HepG2 (cell line): ENCODE data around the gene ERMARD. TPM values are rescaled to one million over a fixed set of nuclear protein-coding genes. Genes with fewer than 3 reads are reported as not detected.

Source experiments
- AGO1 ChIP-seq: fragments of 200-400 bp; formaldehyde crosslinking; IDR thresholded peaks from 2 replicates; pipeline ENCODE4 v1.6.1; 2017; ENCODE audit warnings: mild to moderate bottlenecking, low read depth, low read length, moderate library complexity; ENCODE audit not compliant: poor library complexity, severe bottlenecking
- ARNT ChIP-seq: fragments of 450-650 bp; IDR thresholded peaks from 2 replicates; pipeline ENCODE4 v1.6.1; 2017
- ATRX ChIP-seq: sonication (generic); formaldehyde crosslinking; IDR thresholded peaks from 2 replicates; pipeline ENCODE4 v1.4.0; 2020; ENCODE audit warnings: missing genetic modification reagents, borderline replicate concordance
- CBX2 ChIP-seq, 2 experiments: fragments of 200-600 bp in 1 of 2; sonication (generic); formaldehyde crosslinking in 1 of 2; IDR thresholded peaks; 2 replicates each; pipeline versions ENCODE4 v1.7.0 to v1.8.1; 2018 to 2022; ENCODE audit warnings: low read depth in 2 of 2, low read length in 1 of 2, mild to moderate bottlenecking in 1 of 2, missing genetic modification reagents in 1 of 2
- CHCHD3 ChIP-seq: sonication (generic); formaldehyde crosslinking; IDR thresholded peaks from 2 replicates; pipeline ENCODE4 v1.8.0; 2022; ENCODE audit warnings: mild to moderate bottlenecking, missing genetic modification reagents, moderate library complexity
- KLF11 ChIP-seq: IDR thresholded peaks from 2 replicates; pipeline ENCODE4 v1.6.1; 2016; ENCODE audit warnings: missing compliant biosample characterization
- KLF9 ChIP-seq: IDR thresholded peaks from 2 replicates; pipeline ENCODE4 v1.6.1; 2016; ENCODE audit warnings: low read depth
- NFRKB ChIP-seq: fragments of 450-650 bp; IDR thresholded peaks from 2 replicates; pipeline ENCODE4 v1.6.1; 2017
- ONECUT2 ChIP-seq: sonication (generic); formaldehyde crosslinking; IDR thresholded peaks from 2 replicates; pipeline ENCODE4 v1.4.0; 2020; ENCODE audit warnings: missing genetic modification reagents
- POLR2G ChIP-seq: fragments of 200-400 bp; formaldehyde crosslinking; IDR thresholded peaks from 2 replicates; pipeline ENCODE4 v1.6.1; 2018; ENCODE audit warnings: mild to moderate bottlenecking, low read depth, low read length, moderate library complexity
- PPARG ChIP-seq: conservative IDR thresholded peaks from 2 replicates; pipeline ENCODE4 v1.6.1; 2016; ENCODE audit warnings: missing biosample characterization, missing genetic modification reagents
- RFX3 ChIP-seq: IDR thresholded peaks from 2 replicates; pipeline ENCODE4 v1.6.1; 2016; ENCODE audit warnings: missing biosample characterization, missing genetic modification reagents
- SIX4 ChIP-seq: sonication (generic); formaldehyde crosslinking; IDR thresholded peaks from 2 replicates; pipeline ENCODE4 v1.4.0; 2020; ENCODE audit warnings: missing genetic modification reagents
- SMAD3 ChIP-seq: sonication (generic); formaldehyde crosslinking; IDR thresholded peaks from 2 replicates; pipeline ENCODE4 v1.4.0; 2020; ENCODE audit warnings: missing genetic modification reagents
- STAG1 ChIP-seq: sonication (generic); formaldehyde crosslinking; IDR thresholded peaks from 2 replicates; pipeline ENCODE4 v1.4.0; 2020; ENCODE audit warnings: missing genetic modification reagents
- ZNF121 ChIP-seq: sonication (generic); formaldehyde crosslinking; IDR thresholded peaks from 2 replicates; pipeline ENCODE4 v1.5.0; 2020; ENCODE audit warnings: mild to moderate bottlenecking, missing genetic modification reagents
- ZNF207 ChIP-seq: fragments of 450-650 bp; IDR thresholded peaks from 2 replicates; pipeline ENCODE4 v1.6.1; 2016; ENCODE audit warnings: antibody characterized with exemption, borderline replicate concordance
- ZNF333 ChIP-seq: sonication (generic); formaldehyde crosslinking; IDR thresholded peaks from 2 replicates; pipeline ENCODE4 v1.4.0; 2020; ENCODE audit warnings: mild to moderate bottlenecking, missing genetic modification reagents, borderline replicate concordance
- ZNF572 ChIP-seq: sonication (generic); formaldehyde crosslinking; IDR thresholded peaks from 2 replicates; pipeline ENCODE4 v1.5.1; 2020; ENCODE audit warnings: mild to moderate bottlenecking, missing genetic modification reagents
- ZNF816 ChIP-seq: sonication (generic); formaldehyde crosslinking; IDR thresholded peaks from 2 replicates; pipeline ENCODE4 v1.8.0; 2022; ENCODE audit warnings: missing genetic modification reagents, mild to moderate bottlenecking, borderline replicate concordance
- polyA plus RNA-seq, 8 experiments: library from polyadenylated mRNA; depleted of rRNA in 3 of 8; stranded (reverse) in 7 of 8; unstranded in 1 of 8; fragments of >200 nt; fragmentation: Illumina TruSeq in 4 of 8; extraction: Trizol in 4 of 8; gene quantifications; 2 replicates each; pipeline versions ENCODE4 v1.2.1 to v1.2.3, GENCODE V29; 2011 to 2016; ENCODE audit warnings: low read depth in 4 of 8, missing spikeins in 1 of 8, mixed read lengths in 1 of 8; ENCODE audit not compliant: insufficient read depth in 1 of 8
- total RNA-seq, 5 experiments: library from RNA; depleted of rRNA; stranded (reverse); fragments of >200 nt; fragmentation: Illumina TruSeq; extraction: Trizol; gene quantifications; 2 replicates each; pipeline ENCODE4 v1.2.3, GENCODE V29; 2016; ENCODE audit warnings: low read depth in 1 of 5
- TF ChIP-seq, protein P1 (sequence below): sonication (generic); formaldehyde crosslinking; IDR thresholded peaks from 2 replicates; pipeline ENCODE4 v1.4.0; 2020; ENCODE audit warnings: low read depth, mild to moderate bottlenecking, missing genetic modification reagents
- TF ChIP-seq, protein P2 (sequence below): sonication (generic); formaldehyde crosslinking; IDR thresholded peaks from 2 replicates; pipeline ENCODE4 v1.8.1; 2022; ENCODE audit warnings: low read depth, mild to moderate bottlenecking, missing genetic modification reagents
- TF ChIP-seq, protein P3 (sequence below): sonication (generic); formaldehyde crosslinking; IDR thresholded peaks from 2 replicates; pipeline ENCODE4 v1.4.0; 2020; ENCODE audit warnings: missing genetic modification reagents
- TF ChIP-seq, protein P4 (sequence below): sonication (generic); formaldehyde crosslinking; IDR thresholded peaks from 2 replicates; pipeline ENCODE4 v1.4.0; 2020; ENCODE audit warnings: missing genetic modification reagents

ERMARD gene
- total and polyA plus RNA-seq, 2 of the 13 experiments (the other 11 are each of a cell fraction or from before 2014, with no cell fraction given): 8.8 to 10.7 TPM

DNA sequence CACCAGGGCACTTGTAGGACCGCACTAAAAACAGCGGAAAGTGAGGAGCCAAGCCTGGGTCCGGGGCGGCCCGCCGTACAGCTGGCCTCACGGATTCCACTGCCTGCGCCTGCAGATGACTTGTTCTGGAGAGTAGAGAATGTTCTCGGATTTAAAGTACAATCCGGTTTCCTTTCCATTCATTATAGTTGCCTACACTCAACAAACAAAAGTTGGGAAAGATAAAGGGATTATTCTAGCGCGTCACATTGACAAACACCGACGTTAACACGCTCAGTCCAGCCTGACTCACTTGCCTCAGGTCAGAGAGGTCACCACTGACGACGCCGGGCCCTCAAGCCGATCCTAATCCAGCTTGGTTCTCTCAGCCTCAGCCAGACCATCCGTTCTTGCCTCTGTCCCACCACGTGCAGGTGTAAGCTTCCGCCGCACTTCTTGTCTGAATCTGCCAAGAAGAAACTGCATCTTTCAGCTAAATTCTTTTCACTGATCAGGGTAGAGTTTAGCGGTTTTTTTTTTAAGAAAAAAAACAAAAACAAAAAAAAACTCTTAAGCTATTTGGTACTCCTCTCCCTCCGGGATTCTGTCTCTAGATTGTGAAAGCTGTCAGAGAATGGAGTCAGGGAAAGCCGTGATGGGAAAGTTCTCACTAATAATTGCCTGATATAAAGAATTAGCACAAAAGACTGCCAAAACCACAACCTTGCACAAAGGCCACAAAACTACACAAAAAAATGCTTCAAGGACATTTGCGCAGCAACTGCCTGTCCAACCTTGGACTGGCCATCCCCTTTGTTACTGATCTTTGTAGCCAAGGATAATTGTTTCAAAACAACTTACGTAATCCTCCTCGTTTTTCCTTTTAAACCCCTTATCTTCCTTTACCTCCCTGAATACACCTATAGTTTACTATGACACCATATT lies 26.0 kb upstream of the ERMARD start (continued):
- TF ChIP-seq CBX2 (IDR thresholded peaks at IDR 0.05; ENCODE audit: low read depth, low read length) (no peak), CBX2 (CRISPR knock-in tag; IDR thresholded peaks at IDR 0.05; ENCODE audit: low read depth) (0 out of 2 replicates have a peak, but pooled peaks have one; percentile 75), SIX4 (CRISPR knock-in tag) (peak; percentile 71), STAG1 (no peak), SMAD3 (CRISPR knock-in tag) (peak; percentile 75; the same call in 1 of the 2 replicates), RFX3 (CRISPR knock-in tag) (0 out of 2 replicates have a peak, but pooled peaks have one; percentile 6), ZNF121 (no peak), ARNT (no peak), KLF9 (CRISPR knock-in tag) (no peak; the same call in 1 of the 2 replicates), ATRX (no peak), ZNF333 (peak; percentile 11), ZNF572 (CRISPR knock-in tag) (no peak), AGO1 (peak; percentile 8), ZNF816 (0 out of 2 replicates have a peak, but pooled peaks have one; percentile 50), POLR2G (peak; percentile 91), ZNF207 (no peak), CHCHD3 (no peak), KLF11 (no peak), ONECUT2 (CRISPR knock-in tag) (0 out of 2 replicates have a peak, but pooled peaks have one; percentile 22), NFRKB (no peak), PPARG (CRISPR knock-in tag) (peak; percentile 79; the same call in 1 of the 2 replicates)
- TF ChIP-seq, protein P1, sequence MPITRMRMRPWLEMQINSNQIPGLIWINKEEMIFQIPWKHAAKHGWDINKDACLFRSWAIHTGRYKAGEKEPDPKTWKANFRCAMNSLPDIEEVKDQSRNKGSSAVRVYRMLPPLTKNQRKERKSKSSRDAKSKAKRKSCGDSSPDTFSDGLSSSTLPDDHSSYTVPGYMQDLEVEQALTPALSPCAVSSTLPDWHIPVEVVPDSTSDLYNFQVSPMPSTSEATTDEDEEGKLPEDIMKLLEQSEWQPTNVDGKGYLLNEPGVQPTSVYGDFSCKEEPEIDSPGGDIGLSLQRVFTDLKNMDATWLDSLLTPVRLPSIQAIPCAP: no peak
- TF ChIP-seq, protein P2, sequence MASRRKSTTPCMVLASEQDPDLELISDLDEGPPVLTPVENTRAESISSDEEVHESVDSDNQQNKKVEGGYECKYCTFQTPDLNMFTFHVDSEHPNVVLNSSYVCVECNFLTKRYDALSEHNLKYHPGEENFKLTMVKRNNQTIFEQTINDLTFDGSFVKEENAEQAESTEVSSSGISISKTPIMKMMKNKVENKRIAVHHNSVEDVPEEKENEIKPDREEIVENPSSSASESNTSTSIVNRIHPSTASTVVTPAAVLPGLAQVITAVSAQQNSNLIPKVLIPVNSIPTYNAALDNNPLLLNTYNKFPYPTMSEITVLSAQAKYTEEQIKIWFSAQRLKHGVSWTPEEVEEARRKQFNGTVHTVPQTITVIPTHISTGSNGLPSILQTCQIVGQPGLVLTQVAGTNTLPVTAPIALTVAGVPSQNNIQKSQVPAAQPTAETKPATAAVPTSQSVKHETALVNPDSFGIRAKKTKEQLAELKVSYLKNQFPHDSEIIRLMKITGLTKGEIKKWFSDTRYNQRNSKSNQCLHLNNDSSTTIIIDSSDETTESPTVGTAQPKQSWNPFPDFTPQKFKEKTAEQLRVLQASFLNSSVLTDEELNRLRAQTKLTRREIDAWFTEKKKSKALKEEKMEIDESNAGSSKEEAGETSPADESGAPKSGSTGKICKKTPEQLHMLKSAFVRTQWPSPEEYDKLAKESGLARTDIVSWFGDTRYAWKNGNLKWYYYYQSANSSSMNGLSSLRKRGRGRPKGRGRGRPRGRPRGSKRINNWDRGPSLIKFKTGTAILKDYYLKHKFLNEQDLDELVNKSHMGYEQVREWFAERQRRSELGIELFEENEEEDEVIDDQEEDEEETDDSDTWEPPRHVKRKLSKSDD: peak; percentile 22
- TF ChIP-seq, protein P3, sequence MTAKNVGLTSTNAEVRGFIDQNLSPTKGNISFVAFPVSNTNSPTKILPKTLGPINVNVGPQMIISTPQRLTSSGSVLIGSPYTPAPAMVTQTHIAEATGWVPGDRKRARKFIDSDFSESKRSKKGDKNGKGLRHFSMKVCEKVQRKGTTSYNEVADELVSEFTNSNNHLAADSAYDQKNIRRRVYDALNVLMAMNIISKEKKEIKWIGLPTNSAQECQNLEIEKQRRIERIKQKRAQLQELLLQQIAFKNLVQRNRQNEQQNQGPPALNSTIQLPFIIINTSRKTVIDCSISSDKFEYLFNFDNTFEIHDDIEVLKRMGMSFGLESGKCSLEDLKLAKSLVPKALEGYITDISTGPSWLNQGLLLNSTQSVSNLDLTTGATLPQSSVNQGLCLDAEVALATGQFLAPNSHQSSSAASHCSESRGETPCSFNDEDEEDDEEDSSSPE (CRISPR knock-in tag): no peak; the same call in 1 of the 2 replicates
- TF ChIP-seq, protein P4, sequence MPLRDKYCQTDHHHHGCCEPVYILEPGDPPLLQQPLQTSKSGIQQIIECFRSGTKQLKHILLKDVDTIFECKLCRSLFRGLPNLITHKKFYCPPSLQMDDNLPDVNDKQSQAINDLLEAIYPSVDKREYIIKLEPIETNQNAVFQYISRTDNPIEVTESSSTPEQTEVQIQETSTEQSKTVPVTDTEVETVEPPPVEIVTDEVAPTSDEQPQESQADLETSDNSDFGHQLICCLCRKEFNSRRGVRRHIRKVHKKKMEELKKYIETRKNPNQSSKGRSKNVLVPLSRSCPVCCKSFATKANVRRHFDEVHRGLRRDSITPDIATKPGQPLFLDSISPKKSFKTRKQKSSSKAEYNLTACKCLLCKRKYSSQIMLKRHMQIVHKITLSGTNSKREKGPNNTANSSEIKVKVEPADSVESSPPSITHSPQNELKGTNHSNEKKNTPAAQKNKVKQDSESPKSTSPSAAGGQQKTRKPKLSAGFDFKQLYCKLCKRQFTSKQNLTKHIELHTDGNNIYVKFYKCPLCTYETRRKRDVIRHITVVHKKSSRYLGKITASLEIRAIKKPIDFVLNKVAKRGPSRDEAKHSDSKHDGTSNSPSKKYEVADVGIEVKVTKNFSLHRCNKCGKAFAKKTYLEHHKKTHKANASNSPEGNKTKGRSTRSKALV (CRISPR knock-in tag): no peak; the same call in 1 of the 2 replicates
